Measurements from ENCODE around the gene C11orf21. TPM values are rescaled to one million over a fixed set of nuclear protein-coding genes. Genes with fewer than 3 reads are reported as not detected.

The C11orf21 gene
- not detected for total RNA-seq

DNA sequence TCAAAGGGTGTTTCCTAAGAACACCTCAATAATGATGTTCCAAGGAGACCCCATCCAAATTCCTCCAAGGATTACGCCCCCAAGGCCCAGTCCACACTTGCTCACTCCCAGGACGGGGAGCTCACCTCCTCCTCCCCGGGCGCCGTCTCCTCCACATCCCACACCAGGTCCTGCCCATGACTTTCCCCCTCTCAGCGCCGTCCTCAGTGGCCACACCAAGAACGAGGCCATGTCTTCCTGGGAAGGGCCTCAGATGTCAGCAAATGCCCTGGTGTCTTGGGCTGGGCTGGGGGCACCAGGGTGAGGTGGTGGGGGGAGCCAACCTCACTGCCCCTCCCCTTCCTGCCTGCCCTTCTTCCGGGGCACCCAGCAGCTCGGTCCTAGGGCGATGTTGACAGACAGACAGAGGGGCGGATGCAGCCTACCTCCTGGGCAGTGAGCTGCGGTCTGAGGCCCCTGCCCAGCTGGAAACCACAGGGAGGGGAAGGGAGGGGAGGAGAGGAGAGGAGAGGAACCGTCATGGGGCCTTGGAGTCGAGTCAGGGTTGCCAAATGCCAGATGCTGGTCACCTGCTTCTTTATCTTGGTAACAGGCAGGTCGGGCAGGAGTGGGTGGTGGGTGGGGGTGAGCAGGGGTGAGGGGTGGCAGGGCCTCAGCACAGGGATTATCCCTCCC, at the start of gene C11orf21, which contains the start of gene TSPAN32:
TSS of gene C11orf21 (minus strand) at position 288 of the 675 bp plus-strand sequence. CDS start at position 178, 110 bp downstream.
TSS of gene TSPAN32 (plus strand) at position 383 of the 675 bp plus-strand sequence. CDS start at position 520, 137 bp downstream.

DNA sequence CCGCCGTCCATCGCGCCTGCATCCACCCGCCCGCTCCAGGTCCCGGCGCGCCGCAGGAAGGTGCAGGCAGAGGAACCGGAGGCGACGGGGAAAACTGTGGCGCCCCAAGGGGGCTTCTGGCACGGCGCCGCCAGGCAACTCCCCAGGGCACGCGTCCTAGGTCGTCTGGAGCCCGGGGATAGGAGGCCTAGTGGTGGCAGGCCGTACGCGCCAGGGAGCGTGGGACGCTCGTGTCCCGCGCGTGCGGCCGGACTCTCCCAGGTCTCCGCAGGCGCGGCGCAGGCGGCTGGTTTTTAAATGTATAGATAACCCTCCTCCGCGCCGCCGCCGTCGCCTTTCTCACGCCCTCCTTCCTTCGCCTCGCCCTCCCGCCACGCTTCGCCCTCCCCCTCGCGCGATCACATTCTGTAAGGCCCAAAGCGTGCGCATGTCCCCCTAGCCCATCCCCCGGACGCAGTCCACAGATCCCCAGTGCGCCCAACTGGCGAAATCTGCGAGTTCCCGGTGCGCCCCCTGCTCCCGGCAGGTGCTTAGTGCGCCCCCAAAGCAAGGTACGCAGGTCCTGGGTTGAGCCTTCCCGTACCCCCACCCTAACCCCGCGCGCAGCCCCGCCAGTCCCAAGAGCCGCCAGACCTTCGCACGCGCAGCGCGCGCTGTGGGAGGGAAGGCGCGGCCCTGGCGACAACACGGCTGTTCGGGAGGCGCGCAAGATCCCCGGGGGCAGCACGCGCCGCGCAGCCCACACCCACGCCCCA, 31.2 kb downstream of the C11orf21 start, which contains the start of gene ASCL2:
TSS of gene ASCL2 (minus strand) at position 267 of the 755 bp plus-strand sequence. CDS start at position 11, 256 bp downstream.

Small RNAs within 50 kb of the gene (small RNA-seq; reads per million reads assigned to genes)
- not detected for gene RNU6-878P (ENCODE audit: low replicate concordance)

Other genes starting within 250 kb of the C11orf21 start
- gene IGF2, start 162.5 kb downstream of the C11orf21 start, total RNA-seq = 3.1 TPM
- gene INS, start 140.7 kb downstream of the C11orf21 start, total RNA-seq = not detected
- not detected for gene TH, start 130.1 kb downstream of the C11orf21 start, total RNA-seq
- 0.31 TPM for gene ASCL2, start 31.3 kb downstream of the C11orf21 start, total RNA-seq
- not detected for gene TSPAN32, start 95 bp upstream of the C11orf21 start, total RNA-seq
- gene CD81, start 75.4 kb upstream of the C11orf21 start, total RNA-seq = 73.9 TPM
- gene TSSC4, start 98.8 kb upstream of the C11orf21 start, total RNA-seq = 28.5 TPM
- not detected for gene TRPM5, start 142.6 kb upstream of the C11orf21 start, total RNA-seq
- gene KCNQ1, start 143.1 kb upstream of the C11orf21 start, total RNA-seq = not detected

Data from parietal lobe (tissue), 2 donors.